ENCODE results near the gene HIF1A. TPM values are rescaled to one million over a fixed set of nuclear protein-coding genes. Genes with fewer than 3 reads are reported as not detected.

Gene HIF1A
- total RNA-seq, 4 donors from 2014 or later, result 48.8 to 88.8 (median 57.4) TPM

DNA sequence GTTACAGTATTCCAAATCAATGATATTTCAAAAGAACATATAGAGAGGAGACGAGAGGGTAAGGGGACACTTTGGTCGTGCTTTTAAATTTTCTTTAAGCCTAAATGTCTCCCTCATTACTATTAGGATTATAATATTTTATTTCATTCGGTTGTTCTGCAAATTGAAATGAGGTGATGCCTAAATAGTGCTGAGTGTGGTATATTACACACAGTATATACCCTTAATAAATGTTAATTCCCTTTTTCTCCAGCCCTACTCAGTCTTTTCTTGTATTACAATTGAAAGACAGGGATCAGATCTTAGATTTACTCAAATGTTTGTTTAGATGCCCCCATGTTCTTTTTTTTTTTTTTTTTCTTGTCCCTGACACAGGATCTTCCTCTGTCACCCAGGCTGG lies 74.6 kb downstream of the HIF1A start:
- TF ChIP-seq, protein P1, sequence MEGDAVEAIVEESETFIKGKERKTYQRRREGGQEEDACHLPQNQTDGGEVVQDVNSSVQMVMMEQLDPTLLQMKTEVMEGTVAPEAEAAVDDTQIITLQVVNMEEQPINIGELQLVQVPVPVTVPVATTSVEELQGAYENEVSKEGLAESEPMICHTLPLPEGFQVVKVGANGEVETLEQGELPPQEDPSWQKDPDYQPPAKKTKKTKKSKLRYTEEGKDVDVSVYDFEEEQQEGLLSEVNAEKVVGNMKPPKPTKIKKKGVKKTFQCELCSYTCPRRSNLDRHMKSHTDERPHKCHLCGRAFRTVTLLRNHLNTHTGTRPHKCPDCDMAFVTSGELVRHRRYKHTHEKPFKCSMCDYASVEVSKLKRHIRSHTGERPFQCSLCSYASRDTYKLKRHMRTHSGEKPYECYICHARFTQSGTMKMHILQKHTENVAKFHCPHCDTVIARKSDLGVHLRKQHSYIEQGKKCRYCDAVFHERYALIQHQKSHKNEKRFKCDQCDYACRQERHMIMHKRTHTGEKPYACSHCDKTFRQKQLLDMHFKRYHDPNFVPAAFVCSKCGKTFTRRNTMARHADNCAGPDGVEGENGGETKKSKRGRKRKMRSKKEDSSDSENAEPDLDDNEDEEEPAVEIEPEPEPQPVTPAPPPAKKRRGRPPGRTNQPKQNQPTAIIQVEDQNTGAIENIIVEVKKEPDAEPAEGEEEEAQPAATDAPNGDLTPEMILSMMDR (IDR thresholded peaks at IDR 0.05), result no peak
- TF ChIP-seq POLR2A (IDR thresholded peaks at IDR 0.05), result no peak
- DNase-seq (ENCODE audit: low spot score in 2 of 2), result no peak
- H3K4me3 ChIP-seq (ENCODE audit: low read depth, poor library complexity, severe bottlenecking), result no peak overlapping the region
- 95 to 97% methylated on average over 3 of the region's 3 CpGs for WGBS, 2 donors
- intact Hi-C loops (cut with DNase I; ENCODE audit: low total_unique reads), result no loop called here

GRCh38 chr14:61774861-61775260 lies 79.5 kb downstream of the HIF1A start:
- no peak overlapping the region for H3K4me3 ChIP-seq (ENCODE audit: low read depth, poor library complexity, severe bottlenecking)
- intact Hi-C loops (cut with DNase I; ENCODE audit: low total_unique reads), result no loop called here
- no peak for DNase-seq (ENCODE audit: low spot score in 2 of 2)
- 100% methylated on average over 1 of the region's 1 CpG for WGBS, 2 donors
- TF ChIP-seq, protein P1 (IDR thresholded peaks at IDR 0.05), result no peak
- TF ChIP-seq POLR2A (IDR thresholded peaks at IDR 0.05), result no peak

DNA sequence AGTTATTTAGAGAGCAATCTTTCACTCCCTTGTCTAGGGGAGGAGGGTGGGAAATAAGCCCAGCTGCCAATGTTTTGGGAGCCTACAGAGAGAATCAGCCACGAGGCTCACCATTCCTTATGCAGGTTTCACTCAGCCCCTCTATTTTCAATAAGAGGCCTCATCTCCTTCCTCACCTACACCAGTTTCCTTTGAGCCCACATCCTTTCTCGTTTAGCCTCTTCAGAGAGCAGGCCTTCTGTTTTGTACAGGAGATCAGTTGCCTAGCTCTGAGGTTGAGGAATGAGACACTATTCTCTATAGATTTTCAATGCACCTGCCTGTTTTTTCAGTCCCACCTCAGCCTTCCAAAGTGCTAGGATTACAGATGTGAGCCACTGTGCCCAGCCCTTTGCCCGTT lies 84.8 kb downstream of the HIF1A start:
- intact Hi-C loops (cut with DNase I; ENCODE audit: low total_unique reads), result loop anchor here (2.0 kb wide), 1 partner anchor 33 kb away; the partner anchor contains the start of gene SYT16
- H3K4me3 ChIP-seq (ENCODE audit: low read depth, poor library complexity, severe bottlenecking), result no peak overlapping the region
- no peak for DNase-seq (ENCODE audit: low spot score in 2 of 2)
- 79 to 82% methylated on average over 3 of the region's 3 CpGs for WGBS, 2 donors
- TF ChIP-seq, protein P1 (IDR thresholded peaks at IDR 0.05), result no peak
- TF ChIP-seq POLR2A (IDR thresholded peaks at IDR 0.05), result no peak

DNA sequence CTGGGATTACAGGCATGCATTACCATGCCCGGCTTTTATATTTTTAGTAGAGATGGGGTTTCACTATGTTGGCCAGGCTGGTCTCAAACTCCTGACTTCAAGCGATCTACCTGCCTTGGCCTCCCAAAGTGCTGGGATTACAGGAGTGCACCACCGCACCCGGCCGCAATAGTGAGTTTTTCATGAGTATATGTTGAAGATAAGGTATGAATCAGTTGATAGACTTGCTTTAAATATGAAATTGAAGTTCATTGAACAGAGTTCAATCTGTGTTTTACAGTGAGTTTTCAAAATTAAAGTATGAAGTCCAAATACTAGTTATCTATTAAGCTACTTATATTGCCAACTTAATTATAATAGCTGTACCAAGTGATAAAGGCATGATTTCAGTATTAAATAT lies 102.0 kb downstream of the HIF1A start:
- TF ChIP-seq POLR2A (IDR thresholded peaks at IDR 0.05), result no peak
- TF ChIP-seq, protein P1 (IDR thresholded peaks at IDR 0.05), result no peak
- 97 to 99% methylated on average over 5 of the region's 5 CpGs for WGBS, 2 donors
- intact Hi-C loops (cut with DNase I; ENCODE audit: low total_unique reads), result loop anchor here (10.0 kb wide), 1 partner anchor 1503 kb away; no protein-coding TSS in a partner anchor

More for the DNA sequence above, 102.0 kb downstream of the HIF1A start:
- no peak overlapping the region for H3K4me3 ChIP-seq (ENCODE audit: low read depth, poor library complexity, severe bottlenecking)
- no peak for DNase-seq (ENCODE audit: low spot score in 2 of 2)

Other genes with a start within 250 kb of the HIF1A start
- 1 to 10 TPM; 7.1 to 8.7 (median 8.0) TPM for gene SNAPC1, start 66.9 kb downstream of the HIF1A start, total RNA-seq
- gene SYT16, start 117.2 kb downstream of the HIF1A start, total RNA-seq, result under 1 TPM in 2 of 4 donors, not detected in 2; under 0.01 to 0.03 TPM

Data from lower leg skin (tissue), 4 donors.